ENCODE results near the gene RNF181.

RNF181 gene

GRCh38 chr2:85582492-85582891 lies 13.1 kb upstream of the RNF181 start:
- TF ChIP-seq CTCF (IDR thresholded peaks at IDR 0.05; ENCODE audit: borderline replicate concordance, control extremely low read depth, extremely low read depth, insufficient read depth, missing control alignments), result no peak
- no peak for DNase-seq (ENCODE audit: low spot score)
- in situ Hi-C loops (cut with MboI; ENCODE audit: low sequenced_read_pairs, unreplicated experiment), result no loop called here

GRCh38 chr2:85583667-85584353 lies 11.7 kb upstream of the RNF181 start:
- DNase-seq (ENCODE audit: low spot score), result no peak
- TF ChIP-seq CTCF (IDR thresholded peaks at IDR 0.05; ENCODE audit: borderline replicate concordance, control extremely low read depth, extremely low read depth, insufficient read depth, missing control alignments), result no peak
- in situ Hi-C loops (cut with MboI; ENCODE audit: low sequenced_read_pairs, unreplicated experiment), result no loop called here

GRCh38 chr2:85584354-85584856 lies 11.1 kb upstream of the RNF181 start, which contains the start of gene VAMP5:
TSS of gene VAMP5 (plus strand) at chr2:85584431. CDS start at chr2:85584491, 60 bp downstream.
- no peak for TF ChIP-seq CTCF (IDR thresholded peaks at IDR 0.05; ENCODE audit: borderline replicate concordance, control extremely low read depth, extremely low read depth, insufficient read depth, missing control alignments)
- in situ Hi-C loops (cut with MboI; ENCODE audit: low sequenced_read_pairs, unreplicated experiment), result no loop called here
- peak; percentile 88 for DNase-seq (ENCODE audit: low spot score)

GRCh38 chr2:85584857-85585780 lies 10.4 kb upstream of the RNF181 start:
- in situ Hi-C loops (cut with MboI; ENCODE audit: low sequenced_read_pairs, unreplicated experiment), result no loop called here
- peak; percentile 53 for DNase-seq (ENCODE audit: low spot score)
- no peak for TF ChIP-seq CTCF (IDR thresholded peaks at IDR 0.05; ENCODE audit: borderline replicate concordance, control extremely low read depth, extremely low read depth, insufficient read depth, missing control alignments)

GRCh38 chr2:85585781-85586105 lies 9.8 kb upstream of the RNF181 start:
- no peak for DNase-seq (ENCODE audit: low spot score)
- in situ Hi-C loops (cut with MboI; ENCODE audit: low sequenced_read_pairs, unreplicated experiment), result no loop called here
- no peak for TF ChIP-seq CTCF (IDR thresholded peaks at IDR 0.05; ENCODE audit: borderline replicate concordance, control extremely low read depth, extremely low read depth, insufficient read depth, missing control alignments)

GRCh38 chr2:85588236-85588635 lies 7.3 kb upstream of the RNF181 start:
- TF ChIP-seq CTCF (IDR thresholded peaks at IDR 0.05; ENCODE audit: borderline replicate concordance, control extremely low read depth, extremely low read depth, insufficient read depth, missing control alignments), result no peak
- in situ Hi-C loops (cut with MboI; ENCODE audit: low sequenced_read_pairs, unreplicated experiment), result no loop called here
- DNase-seq (ENCODE audit: low spot score), result no peak

Measured in GM13976 (cell line).